Lower lobe of right lung (tissue), 2 donors: ENCODE data around the gene METTL24. TPM values are rescaled to one million over a fixed set of nuclear protein-coding genes. Genes with fewer than 3 reads are reported as not detected.

Experiments used
- ATAC-seq, 2 donors: fragments of 200-7000 bp; cut with Tn5 transposase; one replicate each; pipeline ENCODE4 v1.9.1; 2020 to 2022; ENCODE audit warnings: mild to moderate bottlenecking in 2 of 2, moderate library complexity in 2 of 2
- DNase-seq: peaks from one replicate; pipeline ENCODE4 v3.0.0-alpha.2; 2020
- H3K27ac ChIP-seq: fragments of 200-600 bp; one replicate; pipeline ENCODE4 v1.8.0; 2022
- H3K27me3 ChIP-seq: fragments of 200-600 bp; one replicate; pipeline ENCODE4 v1.8.0; 2022; ENCODE audit warnings: low read depth
- H3K36me3 ChIP-seq: fragments of 200-600 bp; one replicate; pipeline ENCODE4 v1.8.0; 2022; ENCODE audit warnings: mild to moderate bottlenecking
- H3K4me1 ChIP-seq: fragments of 200-600 bp; one replicate; pipeline ENCODE4 v1.8.0; 2022
- H3K4me3 ChIP-seq: fragments of 200-600 bp; one replicate; pipeline ENCODE4 v1.8.0; 2022; ENCODE audit warnings: mild to moderate bottlenecking
- H3K9me3 ChIP-seq: fragments of 200-600 bp; one replicate; pipeline ENCODE4 v1.8.0; 2022
- intact Hi-C: fragments of 100-400 bp; cut with DNase I; formaldehyde crosslinking; loops from one replicate; pipeline ENCODE4 v1.11.0; 2022
- total RNA-seq: library from RNA; stranded (reverse); fragmentation: NEBNext Ultra II Directional; extraction: Animal tissue kit (Norgen Biotek cat#: 25700); gene quantifications from one replicate; pipeline ENCODE4 v1.2.1, GENCODE V29; 2021
- TF ChIP-seq, protein P1 (sequence below): fragments of 200-600 bp; IDR thresholded peaks from one replicate; pipeline ENCODE4 v1.8.0; 2022; ENCODE audit warnings: antibody characterized with exemption, mild to moderate bottlenecking
- donor health status: DM: no; HTN: yes; CAD: no; lungs with severe emphysema.

Gene METTL24
- total RNA-seq, 1 donor from 2014 or later, result 2.8 TPM

DNA sequence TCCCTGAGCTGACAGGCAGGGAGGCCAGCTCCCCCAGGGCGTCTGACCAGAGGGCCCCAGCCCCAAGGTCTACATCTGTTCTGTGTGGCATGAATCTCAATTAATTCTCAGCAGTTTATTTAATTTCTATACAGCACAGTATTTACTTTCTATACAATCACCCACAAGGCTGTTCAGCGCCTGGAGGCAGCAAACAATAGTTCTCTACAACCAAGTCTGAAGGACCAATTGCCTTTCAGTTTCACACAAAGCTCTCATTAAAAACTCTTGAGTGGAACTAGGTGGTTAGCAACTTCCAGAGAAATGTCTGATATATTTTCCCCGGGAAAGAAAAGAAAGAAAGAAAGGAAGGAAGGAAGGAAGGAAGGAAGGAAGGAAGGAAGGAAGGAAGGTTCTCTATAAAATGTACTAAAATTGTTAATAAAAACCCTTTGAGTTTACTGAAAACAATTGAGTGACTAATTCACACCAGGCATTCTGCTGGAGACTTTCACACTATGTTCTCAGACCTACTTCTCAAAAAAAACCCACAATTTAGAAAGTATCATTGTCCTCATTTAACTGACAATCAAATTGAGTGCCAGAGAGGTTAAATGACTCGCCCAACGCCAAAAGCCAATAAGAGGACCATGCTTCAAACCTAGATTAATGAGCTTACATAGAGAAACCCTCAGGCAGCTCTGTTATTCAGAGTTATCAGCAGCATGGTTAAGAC lies 62.5 kb downstream of the METTL24 start:
- H3K27ac ChIP-seq, result no peak overlapping the region
- H3K9me3 ChIP-seq, result no peaks in the 10 kb centered on the region
- no peak for ATAC-seq
- H3K4me1 ChIP-seq, result no peaks in the 10 kb centered on the region
- TF ChIP-seq, protein P1, sequence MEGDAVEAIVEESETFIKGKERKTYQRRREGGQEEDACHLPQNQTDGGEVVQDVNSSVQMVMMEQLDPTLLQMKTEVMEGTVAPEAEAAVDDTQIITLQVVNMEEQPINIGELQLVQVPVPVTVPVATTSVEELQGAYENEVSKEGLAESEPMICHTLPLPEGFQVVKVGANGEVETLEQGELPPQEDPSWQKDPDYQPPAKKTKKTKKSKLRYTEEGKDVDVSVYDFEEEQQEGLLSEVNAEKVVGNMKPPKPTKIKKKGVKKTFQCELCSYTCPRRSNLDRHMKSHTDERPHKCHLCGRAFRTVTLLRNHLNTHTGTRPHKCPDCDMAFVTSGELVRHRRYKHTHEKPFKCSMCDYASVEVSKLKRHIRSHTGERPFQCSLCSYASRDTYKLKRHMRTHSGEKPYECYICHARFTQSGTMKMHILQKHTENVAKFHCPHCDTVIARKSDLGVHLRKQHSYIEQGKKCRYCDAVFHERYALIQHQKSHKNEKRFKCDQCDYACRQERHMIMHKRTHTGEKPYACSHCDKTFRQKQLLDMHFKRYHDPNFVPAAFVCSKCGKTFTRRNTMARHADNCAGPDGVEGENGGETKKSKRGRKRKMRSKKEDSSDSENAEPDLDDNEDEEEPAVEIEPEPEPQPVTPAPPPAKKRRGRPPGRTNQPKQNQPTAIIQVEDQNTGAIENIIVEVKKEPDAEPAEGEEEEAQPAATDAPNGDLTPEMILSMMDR, result no peak
- H3K27me3 ChIP-seq, result no peaks in the 10 kb centered on the region
- no peak for DNase-seq
- no peak overlapping the region for H3K4me3 ChIP-seq
- intact Hi-C loops, result no loop called here
- no peaks in the 10 kb centered on the region for H3K36me3 ChIP-seq

DNA sequence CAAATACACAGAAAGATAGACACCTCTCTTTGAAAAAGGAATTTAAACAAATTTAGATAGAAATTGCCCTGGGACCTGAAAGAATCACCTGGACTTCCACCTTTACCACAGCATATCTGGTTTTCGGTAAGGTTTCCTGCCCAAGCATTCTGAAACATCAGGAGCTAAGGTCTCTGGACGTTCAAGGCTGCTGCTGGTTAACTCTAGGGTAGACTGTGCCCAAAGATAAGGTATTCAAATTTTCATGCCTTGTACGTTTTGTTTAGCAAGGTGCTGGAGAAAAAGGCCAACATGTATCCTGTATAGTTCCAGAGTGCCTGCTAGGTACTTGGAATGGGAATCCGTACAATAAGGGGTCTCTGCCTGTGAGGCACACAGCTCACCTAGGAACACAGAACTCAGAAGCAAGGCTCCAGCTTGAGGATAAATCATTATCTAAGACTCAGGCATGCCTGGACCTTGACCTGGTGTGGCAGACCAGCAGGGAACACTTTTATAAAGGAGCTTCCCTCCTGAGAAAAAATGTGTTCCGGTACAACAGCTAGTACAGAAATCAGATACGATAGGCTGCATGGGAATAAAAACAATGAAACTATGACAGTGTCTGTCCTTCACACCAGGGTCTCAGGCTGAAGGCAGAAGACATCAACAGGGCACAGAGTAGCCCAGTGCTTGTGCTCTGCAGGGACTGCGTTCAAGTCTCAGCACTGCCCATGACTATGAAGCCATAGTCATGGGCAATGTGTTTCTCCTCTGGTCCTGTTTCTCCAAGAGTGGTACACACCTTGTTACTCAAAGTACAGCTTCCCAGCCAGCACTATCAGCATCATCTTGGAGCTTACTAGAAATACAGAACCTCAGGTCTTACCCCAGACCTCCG lies 70.4 kb downstream of the METTL24 start:
- no peak overlapping the region for H3K4me3 ChIP-seq
- no peaks in the 10 kb centered on the region for H3K4me1 ChIP-seq
- DNase-seq (no peak), ATAC-seq (no peak)
- no peaks in the 10 kb centered on the region for H3K27me3 ChIP-seq
- H3K36me3 ChIP-seq, result no peaks in the 10 kb centered on the region
- intact Hi-C loops, result no loop called here
- H3K27ac ChIP-seq, result no peak overlapping the region
- TF ChIP-seq, protein P1, result no peak
- H3K9me3 ChIP-seq, result no peaks in the 10 kb centered on the region

DNA sequence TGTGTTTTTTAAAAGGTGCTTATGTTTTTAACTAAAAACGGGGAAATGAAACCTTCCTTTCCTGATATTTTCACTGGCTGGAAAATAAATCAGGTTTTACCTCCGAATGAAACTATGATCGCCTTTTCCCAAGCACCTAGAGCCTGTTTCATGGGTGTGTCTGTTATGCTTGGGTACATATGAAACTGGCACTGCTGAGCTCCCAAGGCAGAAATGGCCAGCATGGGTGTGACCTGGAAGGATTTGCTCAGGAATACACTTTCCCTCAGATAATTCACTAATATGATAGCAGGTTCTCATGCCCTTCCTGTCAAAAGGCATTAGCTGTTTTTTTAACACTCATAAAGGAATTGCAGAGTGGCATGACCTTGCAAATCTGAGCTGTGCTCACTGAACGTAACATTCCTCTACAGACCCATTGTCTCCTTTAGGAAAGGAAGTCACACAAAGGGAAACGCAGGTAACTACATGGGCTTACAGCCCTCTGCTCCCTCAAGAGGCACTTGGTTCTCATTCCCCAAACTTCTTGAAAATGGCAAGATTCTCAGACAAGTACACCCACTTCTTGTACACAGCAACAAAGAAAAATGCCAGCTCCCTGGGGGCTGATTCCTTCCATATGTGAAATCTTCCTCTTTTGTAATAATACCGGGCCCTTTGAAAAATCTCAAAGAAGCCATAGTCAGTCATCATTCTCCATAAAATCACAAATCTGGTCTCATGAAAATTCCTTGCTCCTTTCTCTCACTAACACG lies 72.7 kb downstream of the METTL24 start:
- Histone ChIP-seq H3K9me3 (no peaks in the 10 kb centered on the region), H3K27me3 (no peaks in the 10 kb centered on the region), H3K4me1 (no peaks in the 10 kb centered on the region), H3K27ac (no peak overlapping the region), H3K4me3 (no peak overlapping the region), H3K36me3 (no peaks in the 10 kb centered on the region)
- ATAC-seq (no peak), DNase-seq (no peak)
- TF ChIP-seq, protein P1, result no peak
- intact Hi-C loops, result no loop called here

DNA sequence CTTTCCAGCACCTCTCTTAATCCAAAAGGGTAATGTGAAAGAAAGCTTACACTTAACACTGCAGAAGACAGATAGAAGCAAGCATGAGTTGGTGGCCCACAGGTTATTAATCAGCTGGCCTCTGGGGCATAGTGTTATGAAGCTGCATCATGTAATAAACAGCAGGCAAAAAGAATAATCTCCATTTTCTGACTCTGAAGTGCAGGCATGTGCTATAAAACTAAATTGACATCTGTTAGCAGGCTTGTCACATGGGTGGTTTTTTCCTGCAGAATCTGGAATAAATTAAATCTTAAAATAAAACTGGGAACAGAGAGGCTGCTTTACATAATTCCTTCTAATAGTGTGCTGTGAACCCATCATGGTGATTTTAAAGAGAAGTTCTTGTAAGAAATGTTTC lies 73.3 kb downstream of the METTL24 start:
- Histone ChIP-seq H3K27ac (no peak overlapping the region), H3K27me3 (no peaks in the 10 kb centered on the region), H3K4me1 (no peaks in the 10 kb centered on the region), H3K4me3 (no peak overlapping the region), H3K9me3 (no peaks in the 10 kb centered on the region), H3K36me3 (no peaks in the 10 kb centered on the region)
- intact Hi-C loops, result no loop called here
- ATAC-seq, result no peak
- no peak for DNase-seq
- TF ChIP-seq, protein P1, result no peak

DNA sequence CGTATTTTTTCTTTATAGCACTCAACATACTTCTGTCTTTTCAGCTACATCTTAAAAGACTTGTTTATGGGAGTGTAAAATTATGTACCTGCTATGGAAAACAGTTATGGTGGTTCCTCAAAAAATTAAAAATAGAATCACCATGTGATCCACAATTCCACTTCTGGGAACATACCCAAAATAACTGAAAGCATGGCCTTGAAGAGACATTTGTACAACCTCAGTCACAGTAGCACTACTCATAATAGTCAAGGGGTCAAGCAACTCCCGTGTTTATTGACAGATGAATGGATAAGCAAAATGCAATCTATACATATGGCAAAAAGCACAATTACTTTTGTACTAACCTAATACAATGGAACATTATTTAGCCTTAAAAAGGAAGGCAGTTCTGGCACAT lies 74.5 kb downstream of the METTL24 start:
- Histone ChIP-seq H3K4me1 (no peaks in the 10 kb centered on the region), H3K27ac (no peak overlapping the region)
- no peak for ATAC-seq

More for the DNA sequence above, 74.5 kb downstream of the METTL24 start:
- intact Hi-C loops, result no loop called here
- Histone ChIP-seq H3K36me3 (no peaks in the 10 kb centered on the region), H3K9me3 (no peaks in the 10 kb centered on the region), H3K27me3 (no peaks in the 10 kb centered on the region), H3K4me3 (no peak overlapping the region)
- DNase-seq, result no peak
- TF ChIP-seq, protein P1, result no peak
